GM20431 (cell line): ENCODE measurements around the gene GMEB2.

Experiments
- in situ Hi-C: fragments of 300-500 bp; cut with MseI, MboI; formaldehyde crosslinking; loops from one replicate; pipeline ENCODE4 v1.15.0; 2020; ENCODE audit warnings: low sequenced_read_pairs; ENCODE audit not compliant: unreplicated experiment

GMEB2 gene

DNA sequence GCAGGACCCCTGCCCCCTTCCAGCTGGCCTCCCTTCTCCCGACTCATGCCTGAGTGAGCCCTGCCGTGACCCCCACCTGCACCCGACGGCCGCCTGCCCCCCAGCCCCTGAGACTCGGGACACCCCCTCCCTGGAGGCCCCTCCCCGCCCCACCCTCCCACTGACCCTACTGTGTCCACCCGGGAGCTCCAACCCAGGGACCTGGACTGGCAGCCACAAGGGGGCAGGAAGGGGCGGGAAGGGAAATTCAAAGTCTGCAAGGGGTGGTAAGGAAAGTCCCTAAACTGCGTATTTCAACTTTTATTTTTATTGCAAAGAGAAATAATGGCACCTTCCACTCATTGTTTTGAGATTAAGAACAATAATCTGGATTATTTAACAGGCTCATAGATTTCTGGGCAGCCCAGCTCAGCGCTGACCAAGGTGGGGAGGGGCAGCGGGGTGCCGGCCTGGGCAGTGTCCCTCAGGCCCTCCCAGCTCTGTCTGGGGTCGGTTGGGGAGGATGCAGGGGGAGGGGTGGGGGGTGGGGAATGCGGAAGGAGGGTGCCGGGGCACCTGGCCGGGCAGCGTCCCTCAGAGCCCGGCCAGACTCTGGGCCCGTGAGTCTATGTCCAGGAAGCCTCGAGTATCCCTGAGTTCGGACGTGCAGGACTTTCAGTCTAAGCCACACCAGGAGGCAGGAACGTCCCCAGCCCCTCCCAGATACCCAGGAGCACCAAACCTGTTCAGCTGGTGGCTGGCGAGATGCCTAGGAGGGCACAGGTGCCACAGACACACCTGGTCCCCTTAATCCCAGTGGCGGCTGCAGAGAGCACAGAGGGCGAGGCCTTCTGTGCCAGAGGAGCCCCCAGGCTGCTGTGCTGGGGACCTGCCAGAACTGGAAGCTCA lies 88.5 kb downstream of the GMEB2 start:
- in situ Hi-C loops, result no loop called here
